HG02884 (cell line): ENCODE data around the gene WNT1.

Experiments used
- ATAC-seq: cut with Tn5 transposase; IDR thresholded peaks from one replicate; pipeline ENCODE4 v1.9.1; 2021; ENCODE audit warnings: mild to moderate bottlenecking, moderate library complexity; ENCODE audit not compliant: unreplicated experiment

Gene WNT1

DNA sequence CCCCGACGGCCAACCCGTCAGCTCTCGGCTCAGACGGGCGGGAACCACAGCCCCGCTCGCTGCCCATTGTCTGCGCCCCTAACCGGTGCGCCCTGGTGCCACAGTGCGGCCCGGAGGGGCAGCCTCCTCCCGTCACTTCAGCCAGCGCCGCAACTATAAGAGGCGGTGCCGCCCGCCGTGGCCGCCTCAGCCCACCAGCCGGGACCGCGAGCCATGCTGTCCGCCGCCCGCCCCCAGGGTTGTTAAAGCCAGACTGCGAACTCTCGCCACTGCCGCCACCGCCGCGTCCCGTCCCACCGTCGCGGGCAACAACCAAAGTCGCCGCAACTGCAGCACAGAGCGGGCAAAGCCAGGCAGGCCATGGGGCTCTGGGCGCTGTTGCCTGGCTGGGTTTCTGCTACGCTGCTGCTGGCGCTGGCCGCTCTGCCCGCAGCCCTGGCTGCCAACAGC is at the start of gene WNT1:
TSS of gene WNT1 (plus strand) at position 32 of the 450 bp plus-strand sequence. CDS start at position 361, 329 bp downstream.
- ATAC-seq = no peak

DNA sequence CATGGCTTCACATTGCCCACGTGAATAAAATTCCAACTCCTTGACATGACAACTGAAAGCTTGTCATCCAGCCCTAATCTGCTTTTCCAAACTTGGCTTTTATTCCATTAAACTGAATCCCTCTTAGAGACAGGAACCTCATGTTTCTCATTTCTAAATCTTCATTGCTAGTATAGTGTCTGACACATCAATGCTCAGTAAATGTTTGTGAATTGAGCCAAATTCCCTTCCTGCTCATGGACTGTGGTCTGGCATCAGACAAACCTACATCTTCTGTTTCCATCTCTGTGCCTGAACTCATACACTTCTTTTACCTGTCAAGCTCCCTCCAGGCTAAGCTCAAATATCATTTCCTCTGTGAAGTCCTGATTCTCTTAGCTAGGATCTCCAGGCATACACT is 48.6 kb upstream of the WNT1 start:
- no peak for ATAC-seq

DNA sequence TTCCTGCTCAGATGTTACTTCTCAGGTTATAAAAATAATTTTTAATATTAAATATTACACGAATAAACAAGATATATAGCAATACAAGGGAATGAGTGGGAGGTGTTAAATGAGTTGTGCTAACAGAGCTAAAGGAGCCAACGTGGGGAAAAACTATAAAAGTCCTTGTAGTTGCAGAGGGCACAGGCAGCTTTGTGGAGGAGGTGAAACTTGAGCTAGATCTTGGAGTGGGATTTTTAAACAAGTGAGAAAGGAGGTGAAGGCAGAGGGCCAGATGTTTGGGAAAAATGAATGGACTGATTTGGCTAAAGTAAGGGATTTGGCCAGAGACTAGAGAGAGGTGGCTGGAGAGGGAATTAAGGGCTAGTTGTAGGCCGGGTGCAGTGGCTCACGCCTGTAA is 47.6 kb upstream of the WNT1 start:
- ATAC-seq = no peak

DNA sequence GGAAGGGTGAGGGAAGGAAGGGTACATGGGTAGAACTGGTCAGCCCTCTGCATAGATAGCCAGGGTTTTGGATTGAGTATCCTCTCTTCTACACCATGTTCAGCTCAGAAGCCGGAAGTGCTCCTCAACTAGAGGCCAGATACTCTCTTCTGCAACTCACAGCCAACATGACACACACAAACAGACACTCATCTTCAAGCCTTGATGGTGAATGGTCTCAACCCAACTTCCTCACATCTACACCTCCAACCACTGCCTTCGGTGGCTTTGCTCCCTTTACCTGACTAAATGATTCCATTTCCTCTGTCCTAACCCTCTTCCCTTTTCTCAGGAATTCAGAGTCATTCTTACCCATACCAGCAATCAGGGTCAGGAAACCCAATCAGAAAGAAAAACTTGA is 45.2 kb upstream of the WNT1 start:
- ATAC-seq = no peak

DNA sequence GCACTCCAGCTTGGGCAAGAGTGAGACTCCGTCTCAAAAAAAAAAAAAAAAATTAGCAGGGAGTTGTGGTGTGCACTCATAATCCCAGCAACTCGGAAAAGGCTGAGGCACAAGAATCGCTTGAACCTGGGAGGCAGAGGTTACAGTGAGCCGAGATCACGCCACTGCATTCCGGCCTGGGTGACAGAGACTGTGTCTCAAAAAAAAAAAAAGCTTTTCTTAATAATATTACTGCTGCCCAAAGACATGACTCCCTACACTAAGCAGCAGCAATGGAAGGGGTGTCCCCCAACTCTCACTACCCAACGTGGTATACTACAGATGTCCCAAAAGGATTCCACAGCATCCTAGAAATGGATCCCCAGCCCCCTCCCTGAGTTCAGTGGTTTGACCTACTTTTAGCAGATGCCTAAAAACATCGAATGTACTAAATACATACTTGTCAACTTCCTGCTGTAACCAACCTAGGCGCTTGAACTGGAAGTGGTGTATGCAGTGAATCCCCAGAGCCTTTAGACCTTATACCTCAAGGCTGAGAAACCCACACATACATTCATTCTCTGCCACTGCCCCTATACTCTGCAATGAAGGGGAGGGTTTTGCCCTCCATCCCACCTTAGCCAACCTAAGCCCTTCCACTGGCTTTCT is 44.3 kb upstream of the WNT1 start:
- no peak for ATAC-seq

DNA sequence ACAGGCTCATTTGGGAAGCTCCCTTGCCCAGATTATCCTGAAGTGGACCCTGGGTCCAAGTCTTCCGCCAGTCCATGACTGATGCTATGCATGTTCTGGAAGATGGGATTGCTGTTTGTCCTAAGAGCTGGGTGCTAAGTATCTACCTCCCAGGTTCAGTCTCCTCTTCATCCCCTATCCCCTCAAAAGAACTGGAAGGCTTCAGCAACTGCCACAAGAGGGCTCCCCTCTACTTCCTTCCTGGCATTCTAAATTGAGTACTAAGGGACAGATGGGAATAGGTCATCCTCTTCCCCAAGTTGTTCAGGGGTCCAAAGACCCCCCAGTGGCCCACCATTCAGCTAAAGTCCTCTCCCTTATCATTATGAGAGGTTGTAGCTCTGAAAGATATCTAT is 43.8 kb upstream of the WNT1 start:
- no peak for ATAC-seq

DNA sequence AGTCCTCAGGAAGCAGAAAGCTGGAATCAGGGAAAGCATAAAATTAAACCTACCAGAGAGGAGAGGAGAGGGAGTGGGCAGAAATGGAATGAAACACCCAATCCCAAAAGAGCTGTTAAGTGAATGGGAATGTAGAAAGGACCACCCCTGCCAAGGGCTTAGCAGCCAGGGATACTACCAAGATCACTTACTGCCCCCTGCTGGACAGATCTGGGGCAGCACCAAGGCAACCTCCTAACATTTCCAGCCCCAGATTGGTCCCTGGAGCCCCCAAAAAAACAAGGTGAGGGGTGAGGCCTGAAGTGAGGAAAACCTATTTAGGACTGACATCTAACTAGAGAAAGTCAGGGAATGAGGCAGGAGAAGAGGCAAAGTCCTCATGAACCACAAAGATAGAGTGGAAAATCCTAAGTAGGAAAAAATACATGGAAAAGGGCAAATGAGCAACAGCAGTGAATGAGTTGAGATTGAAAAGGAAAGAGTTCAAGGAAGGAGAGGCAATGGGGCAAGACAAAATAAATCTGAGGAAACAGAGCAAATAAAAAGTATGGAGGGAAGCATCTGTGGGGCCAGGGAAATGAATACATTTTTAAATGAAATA is 41.6 kb upstream of the WNT1 start:
- no peak for ATAC-seq

DNA sequence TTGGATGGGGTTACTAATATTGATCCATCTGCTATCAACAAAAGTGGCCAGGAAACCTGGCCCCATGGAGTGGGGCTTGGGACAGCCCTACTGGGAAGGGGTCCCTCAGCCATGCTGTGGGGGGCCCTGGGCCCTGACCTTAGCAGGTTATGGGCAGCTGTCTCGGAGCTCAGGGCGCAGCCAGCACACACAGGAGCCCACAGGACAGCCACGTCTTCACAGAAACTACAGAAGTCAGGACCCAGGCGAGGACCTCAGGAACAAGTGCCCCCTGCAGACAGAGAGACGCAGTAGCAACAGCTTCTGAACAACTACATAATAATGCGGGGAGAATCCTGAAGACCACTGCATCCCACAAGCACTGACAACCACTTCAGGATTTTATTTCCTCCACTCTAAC is 41.0 kb upstream of the WNT1 start:
- ATAC-seq = no peak

DNA sequence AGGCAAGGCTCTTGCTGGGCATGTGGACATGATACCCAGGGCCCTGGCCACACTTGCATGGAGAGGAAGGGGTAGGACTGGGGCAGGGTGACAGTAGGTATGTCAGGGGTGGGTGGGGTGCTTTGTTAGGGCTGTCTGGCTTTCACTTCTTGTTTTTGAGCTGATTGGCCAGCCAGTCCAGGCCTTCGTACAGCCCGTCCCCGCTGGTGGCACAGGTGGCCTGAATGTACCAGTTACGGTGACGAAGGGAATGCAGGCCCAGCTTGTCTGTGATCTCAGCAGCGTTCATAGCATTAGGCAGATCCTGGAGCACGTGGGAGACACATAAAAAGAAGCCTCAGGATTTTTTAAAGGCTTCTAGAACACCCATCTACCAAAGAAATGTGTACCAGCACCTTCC is 39.3 kb upstream of the WNT1 start:
- no peak for ATAC-seq

DNA sequence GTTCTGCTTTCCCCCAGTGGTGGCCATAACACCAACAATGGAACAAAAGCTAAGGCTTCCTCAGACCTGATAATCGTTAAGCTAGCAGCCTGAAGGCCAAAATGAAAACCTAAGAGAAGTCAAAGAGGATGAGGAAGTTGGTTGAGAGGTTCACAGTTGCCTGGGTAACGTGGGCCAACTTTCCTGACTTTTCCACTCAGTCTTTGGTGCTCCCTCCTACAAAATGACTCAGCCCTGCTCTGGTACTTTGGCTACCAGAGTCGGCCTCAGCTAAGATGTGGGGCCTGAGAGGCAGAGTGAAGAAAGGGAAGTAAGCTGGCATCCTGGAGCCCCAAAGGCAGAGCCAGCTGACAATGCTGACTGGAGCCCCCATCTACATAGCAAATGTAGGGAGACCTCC is 37.9 kb upstream of the WNT1 start:
- ATAC-seq = no peak

DNA sequence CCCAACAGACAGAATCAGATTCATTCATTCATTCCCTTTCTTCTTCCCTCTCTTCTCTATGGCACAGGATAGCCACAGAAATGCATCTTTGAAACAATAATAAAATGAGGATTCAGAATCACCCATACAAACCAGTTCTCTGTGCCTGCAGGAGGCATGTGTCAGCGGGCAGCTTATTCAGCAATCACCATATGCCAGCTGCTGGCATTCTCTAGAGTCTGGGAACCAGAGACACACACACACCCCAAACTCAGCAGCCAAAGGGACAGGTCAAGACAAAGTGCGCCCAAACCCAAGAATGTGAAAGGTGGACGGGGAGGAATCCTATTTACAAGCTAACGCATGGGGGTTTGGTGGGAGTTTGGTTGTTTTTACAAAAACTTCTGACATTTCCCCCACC is 34.9 kb upstream of the WNT1 start:
- ATAC-seq = no peak

DNA sequence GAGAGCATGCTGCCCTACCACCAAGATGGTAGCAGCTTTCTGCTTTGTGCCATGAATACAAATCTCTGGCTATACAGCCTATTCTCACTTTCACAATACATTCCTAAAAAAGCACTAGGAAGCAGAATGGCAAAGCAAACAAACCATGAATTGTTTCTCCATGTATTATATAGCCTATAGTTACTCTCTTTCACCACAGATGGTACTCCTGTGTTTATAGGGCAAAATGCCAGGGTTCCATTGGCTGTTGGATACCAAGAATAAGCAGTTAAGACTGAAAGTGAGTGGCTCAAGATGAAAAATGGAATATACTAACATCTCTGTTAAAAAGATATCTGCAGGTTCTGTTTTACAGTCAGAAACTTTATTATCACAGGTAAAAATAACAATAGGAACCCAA is 31.9 kb upstream of the WNT1 start:
- ATAC-seq = no peak

DNA sequence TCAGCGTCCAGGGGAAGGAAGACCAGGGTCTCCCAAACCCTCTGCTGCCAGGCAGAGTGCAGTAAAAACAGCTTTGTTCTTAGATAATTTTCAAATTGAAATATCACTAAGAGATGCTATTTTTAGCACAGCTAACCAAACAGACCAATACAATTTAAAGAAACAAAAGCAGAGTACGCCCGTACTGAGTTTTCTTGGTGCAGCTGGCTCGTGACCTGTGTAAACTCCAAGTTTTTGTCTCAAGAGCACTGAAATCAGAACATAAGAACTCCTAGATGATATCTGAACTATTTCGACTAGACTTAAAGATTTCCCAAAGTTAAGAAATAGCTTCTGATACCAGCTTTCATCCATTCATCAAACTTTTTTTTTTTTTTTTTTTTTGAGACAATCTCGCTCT is 31.2 kb upstream of the WNT1 start:
- ATAC-seq = no peak

DNA sequence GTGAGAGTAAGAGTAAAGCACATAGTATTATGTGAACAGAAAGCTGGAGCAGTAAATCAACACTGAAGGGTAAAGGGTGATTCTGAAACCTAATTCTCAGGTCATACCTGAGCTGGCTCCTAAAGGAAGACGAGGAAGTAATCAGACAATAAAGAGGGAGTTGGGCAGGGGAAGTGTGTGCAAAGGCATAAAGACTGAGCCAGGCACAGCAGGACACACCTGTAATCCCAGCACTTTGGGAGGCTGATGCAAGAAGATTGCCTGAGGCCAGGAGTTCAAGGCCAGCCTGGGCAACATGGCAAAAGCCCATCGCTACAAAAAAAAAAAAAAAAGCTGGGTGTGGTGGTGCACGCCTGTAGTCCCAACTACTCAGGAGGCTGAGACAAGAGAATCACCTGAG is 30.4 kb upstream of the WNT1 start:
- no peak for ATAC-seq

DNA sequence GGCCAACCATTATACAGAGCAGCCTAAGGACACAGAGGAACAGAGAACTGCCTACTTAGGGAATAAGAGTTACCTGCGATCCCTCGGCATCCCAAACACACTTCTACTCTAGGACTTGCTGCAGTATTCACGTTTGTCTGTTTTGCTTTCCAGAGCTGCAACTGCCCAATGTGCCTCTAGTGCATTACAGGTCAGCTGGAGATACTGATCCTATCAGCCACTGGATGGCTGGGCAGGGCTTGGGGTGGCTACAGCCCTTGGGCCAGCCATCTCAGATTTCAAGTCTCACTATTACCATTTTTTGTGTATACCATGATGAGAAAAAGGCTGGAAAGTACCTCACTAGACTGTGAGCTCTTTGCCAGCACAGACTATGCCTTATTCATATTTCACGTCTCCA is 25.4 kb upstream of the WNT1 start:
- ATAC-seq = no peak

DNA sequence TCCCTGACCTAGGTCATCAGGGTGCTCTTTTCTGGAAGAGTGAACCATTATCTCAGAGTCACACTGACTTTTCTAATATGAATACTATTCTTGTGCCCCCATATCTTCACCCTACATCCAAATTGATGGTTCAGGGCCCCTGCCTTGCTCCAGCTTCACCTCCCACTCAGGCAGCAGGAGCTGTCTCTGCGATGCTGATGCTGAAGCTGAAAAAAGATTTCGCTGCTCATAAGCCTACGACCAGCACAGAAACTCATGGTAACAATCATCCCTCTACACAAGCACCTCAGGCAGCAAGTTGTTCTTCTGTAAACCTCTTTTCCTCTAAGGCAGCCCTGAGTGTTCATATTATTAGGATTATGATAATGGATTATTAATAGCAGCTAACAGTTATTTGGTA is 24.1 kb upstream of the WNT1 start:
- ATAC-seq = no peak

DNA sequence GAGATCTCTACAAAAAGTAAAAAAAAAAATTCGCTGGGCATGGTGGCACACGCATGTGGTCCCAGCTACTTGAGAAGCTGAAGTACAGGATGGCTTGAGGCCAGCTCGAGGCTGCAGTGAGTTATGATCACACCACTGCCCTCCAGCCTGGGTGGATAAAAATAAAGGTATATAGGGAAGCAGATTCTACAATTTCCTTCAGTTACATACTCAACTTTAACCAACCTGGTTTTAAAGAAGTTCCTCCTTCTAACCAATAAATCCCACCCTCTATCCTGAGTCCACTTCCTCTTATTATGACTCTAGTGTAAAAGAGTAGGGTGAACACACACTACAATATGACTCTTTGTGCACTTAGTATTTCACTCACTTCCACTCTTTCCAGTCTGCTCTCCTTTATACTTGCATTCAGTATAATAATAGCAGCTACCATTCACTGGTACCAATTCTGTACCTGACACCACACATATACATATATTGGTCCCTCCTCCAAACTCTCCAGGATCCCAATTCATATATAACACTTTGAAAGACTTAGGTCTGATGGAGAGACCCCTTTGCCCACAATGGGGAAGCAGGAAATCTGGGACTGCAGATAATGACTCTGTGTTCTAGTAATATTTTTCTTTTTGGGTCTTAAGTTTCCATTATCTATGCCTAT is 23.2 kb upstream of the WNT1 start:
- no peak for ATAC-seq

DNA sequence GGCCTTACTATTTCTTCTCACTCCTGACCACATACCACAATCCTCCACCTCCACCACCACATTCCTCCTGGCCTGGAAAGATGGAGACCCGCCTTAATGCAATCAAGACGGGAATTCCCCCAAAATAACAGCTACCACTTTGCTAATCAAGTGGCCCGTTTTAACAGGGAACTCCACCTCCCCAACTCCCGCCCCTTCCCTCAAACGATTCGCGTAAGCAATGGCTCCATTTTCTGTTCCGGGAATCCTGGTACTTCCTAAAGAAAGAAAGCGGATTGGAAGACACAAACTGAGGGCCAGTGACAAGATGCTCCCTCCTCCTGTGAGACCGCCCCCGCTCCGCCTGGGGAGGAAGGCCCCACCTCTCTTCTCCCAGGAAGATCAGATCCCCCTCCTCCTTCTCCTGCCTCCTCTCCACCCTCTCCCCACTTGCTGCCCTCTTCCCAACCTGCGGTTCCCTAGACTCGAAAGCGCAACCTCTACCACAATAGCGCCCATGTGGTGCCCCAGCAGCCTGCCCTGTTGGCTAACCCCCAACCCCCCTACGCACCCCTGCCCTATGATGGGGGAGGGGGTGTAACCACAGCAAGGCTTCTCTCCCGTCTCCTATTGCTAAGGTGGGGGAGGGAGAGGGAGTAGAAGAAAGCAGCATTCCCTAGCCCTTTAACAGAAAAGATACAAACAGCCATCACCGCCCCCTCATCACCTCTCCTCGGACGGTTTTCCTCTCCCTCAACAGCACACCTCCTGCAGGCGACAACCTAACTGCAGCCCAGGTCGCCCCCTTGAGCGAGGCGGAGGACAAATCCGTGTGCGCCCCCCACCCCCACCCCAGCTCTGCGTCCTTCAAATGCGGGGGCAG is 21.6 kb upstream of the WNT1 start:
- peak; percentile 24 for ATAC-seq

DNA sequence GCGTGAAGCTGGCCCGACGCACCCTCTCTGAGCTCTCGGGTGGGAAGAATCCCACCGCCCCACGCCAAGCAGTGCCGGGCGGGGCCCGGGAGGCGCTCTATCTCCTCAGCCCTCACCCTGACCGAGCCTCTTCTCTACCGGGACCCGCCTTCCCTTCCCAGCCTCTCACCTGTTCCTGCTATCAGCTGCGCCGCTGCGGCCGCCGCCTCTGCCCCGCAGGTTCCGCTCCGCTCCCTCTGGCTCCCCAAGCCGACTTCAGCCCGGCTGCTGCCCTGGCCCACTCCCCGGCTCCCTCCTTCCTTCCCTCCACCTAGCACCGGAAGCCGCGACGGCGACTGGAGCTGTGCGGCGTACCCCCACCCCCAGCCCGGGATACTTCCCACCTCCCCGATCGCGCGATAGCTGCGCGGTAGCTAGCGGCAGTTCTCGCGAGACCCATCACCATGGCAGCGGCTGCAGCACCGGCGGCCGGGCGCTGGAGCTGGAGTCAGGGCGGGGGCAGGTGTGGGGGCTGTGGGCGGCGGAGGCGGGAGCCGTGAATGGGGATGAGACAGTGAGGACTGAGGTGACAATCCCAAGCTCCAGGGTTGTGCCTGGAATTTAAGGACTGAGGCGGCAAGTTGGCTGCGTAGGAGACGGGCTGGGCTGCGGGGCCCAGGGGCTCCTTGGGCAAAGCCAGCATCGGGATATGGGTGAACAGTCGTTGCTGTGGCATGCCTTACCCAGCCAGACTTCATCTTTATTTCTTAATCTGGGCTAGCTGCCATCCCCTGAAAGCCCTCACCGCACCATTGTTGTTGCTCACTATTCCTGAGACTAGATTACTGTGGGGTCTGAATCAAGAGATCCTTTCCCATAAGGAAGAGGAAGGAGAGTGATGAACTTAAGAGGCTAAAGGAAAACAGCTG is 20.7 kb upstream of the WNT1 start, which contains the start of gene ARF3:
TSS of gene ARF3 (minus strand) at position 347 of the 908 bp plus-strand sequence. CDS start 16,392 bp downstream, outside the sequence.
- ATAC-seq = peak; percentile 83

DNA sequence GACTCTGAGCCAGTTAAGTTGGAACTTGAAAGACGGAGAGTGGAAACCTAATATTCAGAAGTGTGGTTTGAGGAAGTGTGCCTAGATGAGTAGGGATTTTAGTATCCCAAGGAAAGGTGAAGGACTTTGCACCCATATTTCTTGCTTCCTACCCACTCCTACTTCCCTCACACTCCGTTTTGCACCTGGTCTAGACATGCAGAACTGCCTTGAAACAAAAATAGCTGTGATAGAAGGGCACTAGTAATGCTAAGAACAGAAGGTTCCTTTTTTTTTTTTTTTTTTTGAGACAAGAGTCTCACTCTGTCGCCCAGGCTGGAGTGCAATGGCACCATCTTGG is 20.1 kb upstream of the WNT1 start:
- no peak for ATAC-seq
